Endodermal cell (in vitro differentiated cells): ENCODE data around the gene COL9A3. TPM values are rescaled to one million over a fixed set of nuclear protein-coding genes. Genes with fewer than 3 reads are reported as not detected.

Experiments
- DNase-seq: peaks from one replicate; pipeline ENCODE4 v3.0.0-alpha.2; 2017
- H3K27ac ChIP-seq: 2 replicates; pipeline ENCODE4 v1.5.1; 2013; ENCODE audit warnings: mild to moderate bottlenecking, low read depth, low read length, moderate library complexity
- H3K27me3 ChIP-seq: 2 replicates; pipeline ENCODE4 v1.6.1; 2013; ENCODE audit warnings: mild to moderate bottlenecking, low read length, moderate library complexity; ENCODE audit not compliant: insufficient read depth, control insufficient read depth, poor library complexity, severe bottlenecking
- H3K36me3 ChIP-seq: 2 replicates; pipeline ENCODE4 v1.7.0; 2013; ENCODE audit warnings: mild to moderate bottlenecking, low read length, moderate library complexity; ENCODE audit not compliant: control insufficient read depth, insufficient read depth
- H3K4me1 ChIP-seq: one replicate; pipeline ENCODE4 v1.7.0; 2013; ENCODE audit warnings: low read length; ENCODE audit not compliant: control insufficient read depth, insufficient read depth
- H3K4me3 ChIP-seq: 2 replicates; pipeline ENCODE4 v1.5.1; 2013; ENCODE audit warnings: mild to moderate bottlenecking, low read length, moderate library complexity
- H3K9ac ChIP-seq: 2 replicates; pipeline ENCODE4 v1.6.1; 2013; ENCODE audit warnings: mild to moderate bottlenecking, low read length, moderate library complexity; ENCODE audit not compliant: poor library complexity, severe bottlenecking; ENCODE audit errors: extremely low read depth
- H3K9me3 ChIP-seq: 2 replicates; pipeline ENCODE4 v1.6.1; 2013; ENCODE audit warnings: mild to moderate bottlenecking, low read length, moderate library complexity; ENCODE audit not compliant: control insufficient read depth
- H3K27ac Mint-ChIP-seq: 2 replicates; pipeline ENCODE4 v1.8.0; 2020; ENCODE audit warnings: mixed read lengths
- H3K27me3 Mint-ChIP-seq: 2 replicates; pipeline ENCODE4 v1.8.0; 2021; ENCODE audit warnings: mild to moderate bottlenecking, mixed read lengths; ENCODE audit not compliant: insufficient read depth
- H3K36me3 Mint-ChIP-seq: 2 replicates; pipeline ENCODE4 v1.8.0; 2020; ENCODE audit warnings: low read depth, mixed read lengths
- H3K4me1 Mint-ChIP-seq: 2 replicates; pipeline ENCODE4 v1.8.0; 2020; ENCODE audit warnings: mixed read lengths
- H3K4me3 Mint-ChIP-seq: 2 replicates; pipeline ENCODE4 v1.8.0; 2020; ENCODE audit warnings: mild to moderate bottlenecking, moderate library complexity, mixed read lengths
- H3K9me3 Mint-ChIP-seq: 2 replicates; pipeline ENCODE4 v1.8.0; 2020; ENCODE audit warnings: mild to moderate bottlenecking, mixed read lengths
- WGBS, 2 experiments: methylation state at CpG; one replicate each; pipeline versions ENCODE4 v1.1.5 to v1.1.7; 2013; ENCODE audit warnings: missing lambda C conversion rate in 2 of 2, mixed read lengths in 1 of 2; ENCODE audit not compliant: insufficient coverage in 1 of 2, insufficient read length in 1 of 2; 5-methylcytosine and 5-hydroxymethylcytosine counted together
- total RNA-seq, 2 donors: library from RNA; stranded (reverse); fragmentation: NEBNext Ultra II Directional in 1 of 2; extraction: Animal tissue kit (Norgen Biotek cat#: 25700) in 1 of 2; gene quantifications; 2 replicates in 1 of 2; 3 replicates in 1 of 2; pipeline ENCODE4 v1.2.1, GENCODE V29; 2021
- TF ChIP-seq, protein P1 (sequence below): fragments of 200-600 bp; sonication (generic); conservative IDR thresholded peaks from 2 replicates; pipeline ENCODE4 v1.5.0; 2021; ENCODE audit warnings: antibody characterized with exemption, mild to moderate bottlenecking

Gene COL9A3
- total RNA-seq, 2 donors from 2014 or later = 48.9 to 133 TPM

DNA sequence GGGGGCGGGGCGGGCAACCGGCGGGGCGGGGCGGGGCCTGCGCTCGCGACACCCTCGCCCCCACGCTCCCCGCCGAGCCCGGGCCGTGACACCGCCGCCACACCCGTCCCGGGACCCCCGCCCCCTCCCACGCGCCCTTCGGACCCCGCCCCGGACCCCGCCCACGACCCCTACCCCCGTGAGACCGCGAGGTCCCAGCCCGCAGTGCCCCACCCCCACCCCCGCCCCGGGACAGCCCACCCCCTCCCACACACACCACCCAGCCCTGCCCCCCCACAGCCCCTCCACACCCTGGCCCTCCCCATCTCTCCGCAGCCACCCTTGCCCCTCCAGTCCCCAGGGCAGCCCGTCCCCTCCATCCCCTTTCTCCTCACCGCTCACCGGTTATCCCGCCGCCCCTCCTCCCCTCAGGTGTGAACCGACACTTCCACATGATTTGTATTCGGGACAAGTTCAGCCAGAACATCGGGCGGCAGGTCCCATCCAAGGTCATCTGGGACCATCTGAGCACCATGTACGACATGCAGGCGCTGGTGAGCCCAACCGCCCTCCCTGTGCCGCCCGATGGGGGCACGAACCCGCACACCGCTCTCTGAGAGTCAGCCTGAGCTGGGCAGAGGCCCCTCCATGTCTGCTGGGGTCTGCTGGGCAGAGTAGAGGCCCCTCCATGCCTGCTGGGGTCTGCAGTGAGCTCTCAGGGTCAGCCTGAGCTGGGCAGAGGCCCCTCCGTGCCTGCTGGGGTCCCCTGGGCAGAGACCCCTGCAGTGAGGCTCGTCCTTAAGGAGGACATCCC is 20.0 kb upstream of the COL9A3 start:
- Histone ChIP-seq H3K4me1 (peaks cover 4% of the 10 kb centered on the region), H3K27ac (no peak overlapping the region), H3K27me3 (peaks cover 16% of the 10 kb centered on the region), H3K36me3 (peaks cover 27% of the 10 kb centered on the region), H3K4me3 (peak overlapping the region; percentile 71), H3K9me3 (no peaks in the 10 kb centered on the region), H3K9ac (no peak overlapping the region)
- Mint-ChIP-seq H3K27me3 (peaks cover 18% of the 10 kb centered on the region), H3K27ac (peak overlapping the region; percentile 55), H3K4me3 (peak overlapping the region; percentile 70), H3K36me3 (peaks cover 26% of the 10 kb centered on the region), H3K9me3 (no peaks in the 10 kb centered on the region), H3K4me1 (no peaks in the 10 kb centered on the region)
- WGBS, 2 experiments = 35 to 84% methylated on average over 8 to 30 of the region's 53 CpGs
- peak; percentile 70 for DNase-seq
- TF ChIP-seq, protein P1, sequence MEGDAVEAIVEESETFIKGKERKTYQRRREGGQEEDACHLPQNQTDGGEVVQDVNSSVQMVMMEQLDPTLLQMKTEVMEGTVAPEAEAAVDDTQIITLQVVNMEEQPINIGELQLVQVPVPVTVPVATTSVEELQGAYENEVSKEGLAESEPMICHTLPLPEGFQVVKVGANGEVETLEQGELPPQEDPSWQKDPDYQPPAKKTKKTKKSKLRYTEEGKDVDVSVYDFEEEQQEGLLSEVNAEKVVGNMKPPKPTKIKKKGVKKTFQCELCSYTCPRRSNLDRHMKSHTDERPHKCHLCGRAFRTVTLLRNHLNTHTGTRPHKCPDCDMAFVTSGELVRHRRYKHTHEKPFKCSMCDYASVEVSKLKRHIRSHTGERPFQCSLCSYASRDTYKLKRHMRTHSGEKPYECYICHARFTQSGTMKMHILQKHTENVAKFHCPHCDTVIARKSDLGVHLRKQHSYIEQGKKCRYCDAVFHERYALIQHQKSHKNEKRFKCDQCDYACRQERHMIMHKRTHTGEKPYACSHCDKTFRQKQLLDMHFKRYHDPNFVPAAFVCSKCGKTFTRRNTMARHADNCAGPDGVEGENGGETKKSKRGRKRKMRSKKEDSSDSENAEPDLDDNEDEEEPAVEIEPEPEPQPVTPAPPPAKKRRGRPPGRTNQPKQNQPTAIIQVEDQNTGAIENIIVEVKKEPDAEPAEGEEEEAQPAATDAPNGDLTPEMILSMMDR = no peak

- H3K4me1 Mint-ChIP-seq = no peaks in the 10 kb centered on the region
- peak overlapping the region; percentile 70 for H3K4me3 Mint-ChIP-seq
- no peak overlapping the region for H3K27ac Mint-ChIP-seq
- H3K36me3 Mint-ChIP-seq = peaks cover 26% of the 10 kb centered on the region
- H3K36me3 ChIP-seq = peaks cover 27% of the 10 kb centered on the region
- no peak overlapping the region for H3K9ac ChIP-seq
- no peaks in the 10 kb centered on the region for H3K9me3 ChIP-seq
- peaks cover 15% of the 10 kb centered on the region for H3K27me3 Mint-ChIP-seq
- H3K27me3 ChIP-seq = peaks cover 16% of the 10 kb centered on the region
- H3K27ac ChIP-seq = no peak overlapping the region
- TF ChIP-seq, protein P1 = no peak
- 90 to 91% methylated on average over 22 to 26 of the region's 26 CpGs for WGBS, 2 experiments
- no peak for DNase-seq
- peak overlapping the region; percentile 71 for H3K4me3 ChIP-seq
- H3K9me3 Mint-ChIP-seq = no peaks in the 10 kb centered on the region
- H3K4me1 ChIP-seq = peaks cover 4% of the 10 kb centered on the region
These were observed 18.9 kb upstream of the COL9A3 start for GRCh38 chr20:62797671-62798532.

GRCh38 chr20:62799036-62799435 is 17.8 kb upstream of the COL9A3 start:
- no peak for DNase-seq
- TF ChIP-seq, protein P1 = no peak
- no peaks in the 10 kb centered on the region for H3K9me3 Mint-ChIP-seq
- Histone ChIP-seq H3K27me3 (peaks cover 16% of the 10 kb centered on the region), H3K36me3 (peaks cover 27% of the 10 kb centered on the region), H3K4me1 (peaks cover 4% of the 10 kb centered on the region), H3K9me3 (no peaks in the 10 kb centered on the region), H3K9ac (no peak overlapping the region), H3K27ac (no peak overlapping the region), H3K4me3 (no peak overlapping the region)
- no peaks in the 10 kb centered on the region for H3K4me1 Mint-ChIP-seq
- H3K4me3 Mint-ChIP-seq = no peak overlapping the region
- H3K27ac Mint-ChIP-seq = no peak overlapping the region
- peaks cover 19% of the 10 kb centered on the region for H3K27me3 Mint-ChIP-seq
- H3K36me3 Mint-ChIP-seq = peaks cover 26% of the 10 kb centered on the region
- WGBS, 2 experiments = 95 to 97% methylated on average over 5 to 8 of the region's 8 CpGs
